HG03439 (cell line): ENCODE results near the gene ZSCAN25.
"Not testable (repeated sequence)": the region's sequence is repeated elsewhere in the genome, so short reads cannot be mapped to it uniquely, and the experiment has no call there.

ENCODE experiments used
- ATAC-seq: cut with Tn5 transposase; IDR thresholded peaks from one replicate; pipeline ENCODE4 v1.9.1; 2021; ENCODE audit warnings: mild to moderate bottlenecking, moderate library complexity; ENCODE audit not compliant: unreplicated experiment

ZSCAN25 gene

DNA sequence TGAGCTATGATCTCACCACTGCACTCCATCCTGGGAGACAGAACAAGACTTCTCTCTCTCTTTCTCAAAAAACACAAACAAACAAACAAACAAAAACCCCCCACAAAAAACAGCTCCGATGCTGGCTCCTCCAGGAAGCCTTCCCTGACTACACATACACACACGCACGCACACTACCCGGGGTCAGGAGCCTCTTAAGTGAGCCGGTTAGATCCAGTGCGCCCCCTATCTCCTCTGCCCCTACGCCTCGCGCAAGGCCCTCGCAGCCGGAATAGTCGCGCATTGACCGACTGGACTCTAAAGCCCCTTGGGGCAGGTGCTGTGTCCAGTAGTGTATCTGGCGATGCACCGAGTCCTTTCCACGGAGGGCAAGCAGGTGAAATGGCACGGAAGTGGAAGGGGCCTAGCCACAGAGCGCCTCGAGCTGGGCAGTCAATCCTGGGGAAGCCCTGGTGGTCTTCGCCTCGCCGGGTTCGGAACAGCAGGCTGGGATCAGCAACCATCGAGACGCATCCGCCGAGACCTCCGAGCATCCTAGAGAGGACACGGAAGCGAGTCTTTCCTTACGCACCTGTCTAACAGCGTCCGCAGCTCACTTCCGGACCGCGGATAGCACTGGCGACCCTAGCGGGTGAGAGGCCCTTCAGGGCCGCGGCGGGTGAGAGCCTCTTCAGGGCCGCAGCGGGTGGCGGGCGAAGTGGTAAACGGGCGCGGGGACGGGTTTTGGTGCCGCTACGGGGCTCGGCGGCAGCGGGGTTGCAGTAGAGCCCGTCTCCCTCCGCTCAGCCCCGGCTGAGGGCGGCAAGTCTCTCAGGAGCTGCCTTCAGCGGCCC, at the start of gene ZSCAN25:
ZSCAN25 (plus strand) TSS at position 588 of the 833 bp plus-strand sequence. CDS start 2,661 bp downstream, outside the sequence.
- ATAC-seq = peak; percentile 94

DNA sequence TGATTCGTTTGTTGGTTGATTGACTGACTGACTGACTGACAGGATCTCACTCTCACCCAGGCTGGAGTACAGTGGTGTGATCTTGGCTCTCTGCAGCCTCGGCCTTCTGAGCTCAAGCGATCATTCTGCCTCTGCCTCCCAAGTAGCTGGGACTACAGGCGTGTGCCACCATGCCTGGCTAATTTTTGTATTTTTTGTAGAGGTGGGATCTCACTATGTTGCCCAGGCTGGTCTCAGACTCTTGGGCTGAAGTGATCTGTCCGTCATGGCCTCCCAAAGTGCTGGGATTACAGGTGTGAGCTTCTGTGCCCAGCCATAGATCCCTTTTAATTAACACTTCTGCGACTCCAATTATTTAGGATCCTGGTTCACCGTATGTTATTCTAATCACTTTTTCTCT, 48.0 kb upstream of the ZSCAN25 start:
- not testable (repeated sequence) for ATAC-seq

DNA sequence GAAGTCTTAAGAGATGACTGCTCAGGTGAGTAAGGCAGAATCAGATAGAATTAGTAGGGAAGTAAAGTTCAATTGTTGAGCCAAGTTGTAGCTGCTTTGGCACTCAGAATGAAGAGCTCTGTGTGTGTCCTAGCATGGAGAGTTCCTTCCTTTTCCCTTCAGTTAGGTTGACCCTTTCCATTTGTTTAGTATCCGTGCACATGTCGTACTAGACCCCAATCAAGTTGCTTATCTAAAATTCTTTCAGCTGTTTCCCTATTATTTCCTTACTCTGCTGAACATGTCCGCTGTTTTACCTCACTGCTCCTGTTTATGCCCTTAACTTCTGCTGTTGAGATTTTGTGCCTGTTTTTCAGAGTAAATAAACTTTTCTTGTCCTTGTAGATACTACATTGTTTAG, 45.0 kb upstream of the ZSCAN25 start:
- ATAC-seq = no peak

DNA sequence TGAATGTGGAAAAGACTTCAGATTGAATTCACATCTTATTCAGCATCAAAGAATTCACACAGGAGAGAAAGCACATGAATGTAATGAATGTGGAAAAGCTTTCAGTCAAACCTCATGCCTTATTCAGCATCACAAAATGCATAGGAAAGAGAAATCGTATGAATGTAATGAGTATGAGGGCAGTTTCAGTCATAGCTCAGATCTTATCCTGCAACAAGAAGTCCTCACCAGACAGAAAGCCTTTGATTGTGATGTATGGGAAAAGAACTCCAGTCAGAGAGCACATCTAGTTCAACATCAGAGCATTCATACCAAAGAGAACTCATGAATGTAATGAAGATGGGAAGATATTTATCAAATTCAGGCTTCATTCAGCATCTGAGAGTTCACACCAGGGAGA, 43.5 kb upstream of the ZSCAN25 start:
- no peak for ATAC-seq

DNA sequence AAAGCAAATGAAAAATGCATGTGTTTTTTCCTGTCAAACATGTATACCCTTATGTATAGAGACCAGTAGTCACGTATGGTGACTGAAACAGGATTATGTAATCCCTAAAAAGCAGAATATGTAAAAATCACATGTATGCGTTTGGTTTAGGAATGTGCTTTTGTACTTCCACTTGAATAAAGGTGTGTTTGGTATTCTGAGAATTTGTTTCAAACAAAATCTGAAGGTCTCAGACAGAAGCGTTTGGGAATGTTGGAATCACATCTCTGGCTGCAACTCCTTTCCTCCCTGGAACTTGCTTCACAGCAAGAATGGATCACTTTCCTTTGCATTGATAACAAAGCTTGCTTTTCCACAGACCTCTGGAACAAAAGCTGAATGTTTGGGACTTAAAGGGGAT, 40.5 kb upstream of the ZSCAN25 start:
- no peak for ATAC-seq

DNA sequence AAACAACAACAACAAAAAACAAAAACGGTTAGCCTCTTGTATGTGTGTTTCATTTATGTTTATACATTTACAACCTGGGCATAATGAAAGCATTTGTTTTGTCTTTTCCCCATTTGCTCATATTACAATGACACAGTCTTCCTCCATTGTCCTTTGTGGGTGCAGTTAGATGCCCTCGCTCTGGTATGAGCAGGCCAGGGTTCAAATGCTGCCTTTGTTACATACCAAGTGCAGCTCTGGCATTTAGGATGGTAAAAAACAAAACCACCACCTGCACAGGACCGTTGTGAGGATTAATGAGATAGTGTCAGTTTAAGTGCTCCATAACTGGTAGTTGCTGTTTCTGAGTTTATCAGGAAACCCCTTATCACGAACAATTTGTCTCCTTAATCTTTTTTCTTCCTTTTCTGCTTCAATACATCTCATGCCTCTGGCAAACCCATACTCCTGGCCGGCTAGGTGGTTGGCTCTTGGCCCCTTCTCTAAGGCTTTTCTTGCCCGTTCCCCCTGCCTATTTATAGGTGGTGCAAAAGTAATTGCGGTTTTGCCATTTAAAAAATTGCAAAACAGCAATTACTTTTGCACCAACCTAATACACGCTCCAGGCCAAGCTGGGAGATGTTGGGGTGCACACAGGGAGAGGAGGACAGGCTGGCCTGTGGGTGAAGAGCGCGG, 37.3 kb upstream of the ZSCAN25 start:
- no peak for ATAC-seq

GRCh38 chr7:99579956-99580777, 36.6 kb upstream of the ZSCAN25 start:
- ATAC-seq = no peak

- not testable (repeated sequence) for ATAC-seq
Observed at GRCh38 chr7:99580778-99581332, 35.9 kb upstream of the ZSCAN25 start.

DNA sequence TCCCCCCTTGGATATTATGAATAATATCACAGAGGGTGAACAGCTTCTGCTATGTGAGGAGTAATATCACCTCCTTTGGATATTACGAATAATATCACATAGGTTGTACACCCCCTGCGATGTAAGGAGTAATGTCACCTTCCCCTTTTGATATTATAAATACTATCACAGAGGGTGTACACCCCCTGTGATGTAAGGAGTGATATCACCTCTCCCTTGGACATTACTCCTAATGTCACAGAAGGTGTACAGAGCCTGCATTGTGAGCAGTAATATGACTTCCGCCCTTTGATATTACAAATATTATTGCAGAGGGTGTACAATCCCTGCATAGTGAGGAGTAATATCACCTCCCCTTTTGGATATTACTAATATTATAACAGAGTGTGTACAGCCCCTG, 27.9 kb upstream of the ZSCAN25 start:
- ATAC-seq = no peak

- ATAC-seq = no peak
Observed at GRCh38 chr7:99594948-99595745, 21.6 kb upstream of the ZSCAN25 start.

- ATAC-seq = no peak
Observed at GRCh38 chr7:99596408-99596955, 20.3 kb upstream of the ZSCAN25 start.

GRCh38 chr7:99597762-99598501, 18.8 kb upstream of the ZSCAN25 start, which contains the start of gene TMEM225B:
TMEM225B (plus strand) TSS chr7:99598267; CDS start chr7:99604389, 6,122 bp downstream.
- ATAC-seq = no peak

GRCh38 chr7:99599836-99600235, 16.9 kb upstream of the ZSCAN25 start:
- ATAC-seq = no peak

DNA sequence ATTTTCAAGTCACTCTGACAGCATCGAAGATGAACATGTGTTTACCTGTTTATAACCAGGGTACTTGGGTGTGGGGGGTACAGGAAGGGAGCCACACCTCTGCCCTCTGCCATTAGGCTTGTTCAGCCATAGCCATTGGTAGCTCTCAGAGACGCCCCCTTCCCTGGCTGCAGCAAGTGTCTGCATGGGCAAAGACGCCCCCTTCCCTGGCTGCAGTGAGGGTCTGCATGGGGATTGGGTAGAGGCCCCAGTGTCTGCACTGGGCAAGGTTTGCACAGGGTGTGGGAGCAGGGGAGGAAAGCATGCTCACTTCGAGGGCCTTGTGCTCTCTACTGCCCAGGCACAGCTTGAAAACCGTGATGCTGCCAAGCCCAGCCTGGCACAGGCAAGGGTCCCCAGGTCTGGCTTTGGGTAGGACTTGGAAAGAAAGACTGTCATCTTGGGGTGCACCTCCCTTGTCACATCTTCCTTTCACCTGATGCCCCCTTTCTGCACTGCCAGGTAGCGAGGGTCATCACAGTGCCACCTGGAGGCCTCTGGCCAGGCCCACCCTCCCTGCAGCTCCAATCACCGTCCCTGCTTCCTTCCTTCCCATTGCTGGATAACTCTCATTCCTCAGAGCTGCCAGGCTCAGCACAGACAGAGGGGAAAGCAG, 15.0 kb upstream of the ZSCAN25 start:
- ATAC-seq = no peak

DNA sequence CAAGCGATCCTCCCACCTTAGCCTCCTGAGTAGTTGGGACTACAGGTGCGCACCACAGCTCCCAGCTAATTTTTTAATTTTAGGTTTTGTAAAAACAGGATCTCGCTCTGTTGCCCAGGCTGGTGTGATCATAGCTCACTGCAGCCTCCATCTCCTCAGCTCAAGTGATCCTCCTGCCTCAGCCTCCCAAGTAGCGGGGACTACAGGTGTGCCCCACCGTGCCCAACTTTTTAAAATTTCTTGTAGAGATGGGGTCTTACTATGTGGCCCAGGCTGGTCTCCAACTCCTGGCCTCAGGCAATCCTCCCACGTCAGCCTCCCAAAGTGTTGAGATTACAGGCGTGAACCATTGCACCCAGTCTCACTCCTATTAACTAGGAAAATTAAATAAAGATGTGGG, 11.2 kb upstream of the ZSCAN25 start:
- ATAC-seq = no peak

- no peak for ATAC-seq
Observed at GRCh38 chr7:99606531-99606930, 10.2 kb upstream of the ZSCAN25 start.

DNA sequence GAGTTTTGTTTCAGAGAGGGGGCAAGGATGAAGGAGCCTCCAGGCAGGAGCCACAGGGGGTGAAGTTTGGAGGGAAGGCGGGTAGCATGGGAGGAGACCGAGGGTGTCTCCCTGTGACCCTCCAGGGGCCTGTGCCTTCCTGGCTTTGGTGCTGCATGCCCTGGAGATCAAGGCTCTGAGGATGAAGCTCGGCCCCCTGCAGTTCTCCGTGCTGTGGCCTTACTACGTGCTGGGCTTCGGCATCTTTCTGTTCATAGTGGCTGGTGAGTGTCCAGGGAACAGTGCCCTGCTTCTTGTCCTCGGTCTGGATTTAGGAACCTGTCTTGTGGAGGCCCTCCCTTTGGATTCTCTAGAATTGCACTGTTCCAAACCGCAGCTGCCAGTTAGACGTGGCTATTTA, 9.2 kb upstream of the ZSCAN25 start:
- ATAC-seq = no peak

DNA sequence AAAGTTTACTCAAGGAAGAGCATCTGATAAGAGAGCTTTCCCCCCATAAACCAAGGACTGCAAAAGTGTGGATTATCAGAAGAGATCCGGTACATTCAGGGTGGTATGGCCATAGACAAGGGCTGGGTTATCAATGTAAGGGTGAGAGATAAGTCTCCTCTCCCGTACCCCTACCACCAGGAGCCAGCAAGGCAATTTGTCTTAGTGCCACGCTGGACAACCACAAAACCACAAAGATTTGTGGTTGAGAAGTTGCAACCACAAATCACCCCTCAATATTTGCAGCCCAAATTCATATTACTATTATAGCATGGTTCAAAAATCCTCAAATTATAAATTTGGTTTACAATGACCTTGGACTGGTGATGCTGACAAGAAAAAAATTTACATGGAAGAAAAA, 2.3 kb upstream of the ZSCAN25 start:
- no peak for ATAC-seq

DNA sequence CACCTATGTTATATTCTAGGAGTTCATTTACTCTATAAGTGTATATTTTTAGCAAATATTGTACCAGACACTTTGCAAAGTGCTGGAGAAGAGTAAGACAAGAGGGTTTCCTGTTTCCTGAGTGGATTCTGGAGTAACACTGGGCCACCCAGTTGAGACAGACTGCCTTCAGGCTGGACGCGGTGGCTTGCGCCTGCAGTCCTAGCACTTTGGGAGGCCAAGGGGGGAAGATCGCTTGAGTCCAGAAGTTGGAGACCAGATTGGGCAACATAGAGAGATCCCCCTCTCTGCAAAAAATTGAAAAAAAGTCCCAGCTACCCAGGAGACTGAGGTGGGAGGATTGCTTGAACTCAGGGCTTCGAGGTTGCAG, 772 bp upstream of the ZSCAN25 start:
- ATAC-seq = no peak
